ENCODE data around the gene OSBP2.

The OSBP2 gene

DNA sequence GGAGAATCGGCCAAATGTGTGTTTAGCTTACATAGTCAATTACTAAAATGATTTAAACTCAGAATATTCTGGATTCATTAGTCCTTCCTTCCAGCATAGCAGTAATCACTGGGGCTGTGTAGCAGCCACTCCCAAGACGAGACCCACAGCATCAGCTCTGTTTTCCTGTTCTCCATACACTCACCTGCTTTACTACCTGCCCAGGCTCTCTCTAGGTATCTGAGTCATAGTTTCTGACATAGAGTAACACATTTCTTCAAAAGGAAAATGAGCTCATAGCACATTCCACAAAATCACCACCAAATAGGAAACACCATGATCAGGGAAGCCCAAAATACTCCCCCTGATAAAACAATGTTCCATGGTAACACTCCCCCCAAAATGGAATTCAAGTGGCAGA lies 251.0 kb downstream of the OSBP2 start:
- Mint-ChIP-seq H3K4me1 (ENCODE audit: low read depth) (no peaks in the 10 kb centered on the region), H3K27ac (no peak overlapping the region), H3K4me3 (no peak overlapping the region), H3K9me3 (no peaks in the 10 kb centered on the region), H3K36me3 (ENCODE audit: low read depth) (peaks cover 29% of the 10 kb centered on the region), H3K27me3 (no peaks in the 10 kb centered on the region)
- intact Hi-C loops (cut with micrococcal nuclease): loop anchor here (5.0 kb wide), 1 partner anchor 202 kb away; no protein-coding TSS in a partner anchor

DNA sequence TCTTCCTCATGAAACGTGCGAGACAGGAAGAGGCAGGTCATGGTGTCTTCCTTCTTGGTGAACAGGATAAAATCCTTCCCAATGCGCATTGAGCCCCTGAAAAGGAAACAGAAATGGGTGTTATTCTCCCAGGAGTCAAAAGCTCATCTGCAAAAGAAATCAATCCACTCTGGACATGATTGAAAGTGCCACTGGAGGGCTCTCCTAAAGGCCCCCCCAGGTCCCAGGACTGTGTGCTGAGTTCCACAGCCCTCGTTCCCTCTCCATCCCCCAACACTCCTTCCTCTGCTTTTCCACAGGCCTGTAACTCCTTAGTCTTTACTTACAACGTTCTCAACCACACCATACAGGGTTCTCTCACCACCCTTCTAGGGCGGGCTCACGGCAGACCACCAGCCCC lies 251.7 kb downstream of the OSBP2 start:
- intact Hi-C loops (cut with micrococcal nuclease): loop anchor here (5.0 kb wide), 1 partner anchor 201 kb away; no protein-coding TSS in a partner anchor
- H3K36me3 Mint-ChIP-seq (ENCODE audit: low read depth): peaks cover 29% of the 10 kb centered on the region
- H3K27me3 Mint-ChIP-seq: no peaks in the 10 kb centered on the region
- no peak overlapping the region for H3K27ac Mint-ChIP-seq
- no peaks in the 10 kb centered on the region for H3K9me3 Mint-ChIP-seq
- H3K4me1 Mint-ChIP-seq (ENCODE audit: low read depth): no peaks in the 10 kb centered on the region
- no peak overlapping the region for H3K4me3 Mint-ChIP-seq

DNA sequence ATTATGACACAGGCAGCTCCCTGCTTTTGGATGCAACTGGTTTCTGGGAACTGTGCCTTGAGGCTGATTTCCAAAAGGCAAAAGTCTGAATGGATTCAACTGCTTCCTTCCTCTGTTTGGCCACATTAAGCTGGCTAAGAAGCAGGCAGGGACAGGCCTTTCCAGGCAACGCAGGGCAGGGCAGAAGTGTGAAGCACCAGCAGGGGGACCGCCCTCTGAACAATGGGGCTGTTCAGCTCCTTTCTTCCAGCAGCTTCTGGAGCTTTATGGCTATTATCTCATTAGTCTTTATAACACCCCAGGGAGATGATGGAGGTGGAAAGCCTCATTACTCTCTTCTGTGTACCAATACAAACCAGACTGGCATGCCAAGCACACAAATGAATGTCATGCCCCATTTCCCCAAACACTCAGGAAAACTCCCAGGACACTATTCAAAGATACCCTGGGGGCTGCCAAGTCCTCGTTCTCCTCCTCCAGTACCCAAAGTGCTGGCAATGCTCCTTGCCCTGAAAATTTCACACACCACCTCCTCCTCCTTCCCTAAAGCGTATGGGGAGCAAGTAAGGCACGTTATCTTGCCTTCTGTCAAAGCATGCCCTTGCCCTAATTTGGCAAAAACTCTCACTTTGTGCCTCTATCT lies 252.6 kb downstream of the OSBP2 start:
- Mint-ChIP-seq H3K27ac (no peak overlapping the region), H3K36me3 (ENCODE audit: low read depth) (peaks cover 22% of the 10 kb centered on the region), H3K4me3 (no peak overlapping the region), H3K9me3 (no peaks in the 10 kb centered on the region), H3K4me1 (ENCODE audit: low read depth) (no peaks in the 10 kb centered on the region), H3K27me3 (no peaks in the 10 kb centered on the region)
- intact Hi-C loops (cut with micrococcal nuclease): loop anchor here (5.0 kb wide), 1 partner anchor 200 kb away; no protein-coding TSS in a partner anchor

DNA sequence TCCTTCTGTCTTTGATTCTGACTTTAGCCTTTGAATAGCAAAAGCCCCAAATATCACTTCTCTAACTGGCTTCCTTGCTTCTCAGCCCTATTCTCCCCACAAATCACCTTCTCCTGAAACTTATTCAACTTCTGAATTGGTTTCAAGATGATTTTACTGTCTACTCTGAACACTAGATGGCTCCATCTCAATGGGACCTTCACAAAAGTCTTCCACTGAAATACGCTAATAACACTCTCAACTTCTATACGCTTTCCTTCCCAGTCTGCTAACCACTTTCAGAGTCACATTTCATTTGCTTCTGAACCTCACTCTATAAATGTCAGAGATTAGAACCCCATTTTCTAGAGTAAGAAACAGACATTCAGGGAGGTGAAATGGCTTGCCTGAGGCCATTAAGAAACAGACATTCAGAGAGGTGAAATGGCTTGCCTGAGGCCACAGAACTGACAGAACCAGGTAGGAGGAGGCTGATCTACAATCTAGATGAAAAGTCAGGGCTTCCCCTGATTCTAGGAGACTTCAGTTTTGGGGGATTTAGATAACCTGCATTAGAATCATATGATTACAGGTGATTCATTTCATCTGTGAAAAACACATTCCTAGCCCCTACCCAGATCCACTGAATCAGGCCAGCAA lies 253.3 kb downstream of the OSBP2 start:
- no peak overlapping the region for H3K4me3 Mint-ChIP-seq
- no peaks in the 10 kb centered on the region for H3K4me1 Mint-ChIP-seq (ENCODE audit: low read depth)
- intact Hi-C loops (cut with micrococcal nuclease): loop anchor here (1.0 to 5.0 kb wide), 2 partner anchors 136 to 199 kb away; no protein-coding TSS in a partner anchor
- no peak overlapping the region for H3K27ac Mint-ChIP-seq
- H3K36me3 Mint-ChIP-seq (ENCODE audit: low read depth): peaks cover 24% of the 10 kb centered on the region
- H3K9me3 Mint-ChIP-seq: no peaks in the 10 kb centered on the region
- H3K27me3 Mint-ChIP-seq: no peaks in the 10 kb centered on the region

DNA sequence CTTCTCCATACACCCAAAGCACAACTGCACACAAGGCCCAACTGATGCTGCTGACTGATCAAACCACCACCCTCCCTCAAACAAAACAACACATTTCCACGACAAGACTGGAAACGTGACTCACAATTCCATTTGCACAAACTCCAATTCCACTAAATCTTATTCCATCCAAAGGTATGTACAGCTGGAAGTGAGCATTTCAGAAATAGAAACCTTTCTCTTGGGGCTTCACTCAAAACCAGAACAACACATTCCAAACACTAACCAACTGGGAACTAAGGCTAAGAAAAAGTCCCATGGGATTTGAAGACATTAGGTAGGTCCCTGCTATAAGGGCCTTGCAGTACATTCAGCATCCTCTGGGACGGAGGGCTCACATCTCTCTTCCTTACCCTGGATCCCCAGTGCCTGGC lies 254.3 kb downstream of the OSBP2 start:
- Mint-ChIP-seq H3K36me3 (ENCODE audit: low read depth) (peaks cover 29% of the 10 kb centered on the region), H3K9me3 (no peaks in the 10 kb centered on the region), H3K4me1 (ENCODE audit: low read depth) (no peaks in the 10 kb centered on the region), H3K4me3 (no peak overlapping the region), H3K27ac (peak overlapping the region; percentile 26), H3K27me3 (no peaks in the 10 kb centered on the region)
- intact Hi-C loops (cut with micrococcal nuclease): loop anchor here (1.0 to 5.0 kb wide), 2 partner anchors 135 to 198 kb away; no protein-coding TSS in a partner anchor

DNA sequence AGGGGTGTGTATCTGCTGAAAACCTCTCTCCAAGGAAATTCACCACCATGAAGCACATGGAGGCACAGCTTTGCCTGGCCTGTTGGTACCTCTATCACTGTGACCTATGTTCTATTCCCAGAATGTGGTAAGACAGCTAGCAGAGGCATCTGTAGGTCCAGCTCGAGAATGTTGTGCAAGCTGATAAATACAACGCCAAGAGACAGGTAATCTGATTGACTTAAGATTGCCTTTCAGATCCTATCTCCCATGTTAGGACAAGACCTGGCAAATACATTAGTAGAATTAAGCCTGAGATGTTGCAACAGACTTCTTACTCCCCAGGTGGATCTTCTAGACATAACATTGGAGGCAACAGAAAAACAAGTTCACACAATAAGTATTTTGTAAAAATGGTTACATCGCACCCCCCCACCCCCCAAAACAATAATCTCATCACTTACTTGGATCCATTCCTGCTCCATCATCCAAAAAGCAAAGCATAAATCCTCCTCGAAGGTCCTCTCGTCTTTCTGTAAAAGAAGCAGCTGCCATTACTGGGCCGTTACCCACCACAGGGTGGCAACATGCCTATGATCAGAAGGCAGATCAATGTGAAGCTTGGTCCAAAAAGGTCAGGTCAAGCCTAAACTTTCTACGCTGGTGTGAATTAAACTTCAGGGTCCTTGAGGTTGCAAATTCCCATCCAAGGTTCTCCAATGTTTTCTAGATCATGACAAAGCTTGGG lies 255.4 kb downstream of the OSBP2 start:
- Mint-ChIP-seq H3K9me3 (no peaks in the 10 kb centered on the region), H3K4me3 (no peak overlapping the region), H3K4me1 (ENCODE audit: low read depth) (no peaks in the 10 kb centered on the region), H3K36me3 (ENCODE audit: low read depth) (peaks cover 41% of the 10 kb centered on the region), H3K27me3 (no peaks in the 10 kb centered on the region), H3K27ac (no peak overlapping the region)
- intact Hi-C loops (cut with micrococcal nuclease): loop anchor here (5.0 kb wide), 1 partner anchor 197 kb away; no protein-coding TSS in a partner anchor

DNA sequence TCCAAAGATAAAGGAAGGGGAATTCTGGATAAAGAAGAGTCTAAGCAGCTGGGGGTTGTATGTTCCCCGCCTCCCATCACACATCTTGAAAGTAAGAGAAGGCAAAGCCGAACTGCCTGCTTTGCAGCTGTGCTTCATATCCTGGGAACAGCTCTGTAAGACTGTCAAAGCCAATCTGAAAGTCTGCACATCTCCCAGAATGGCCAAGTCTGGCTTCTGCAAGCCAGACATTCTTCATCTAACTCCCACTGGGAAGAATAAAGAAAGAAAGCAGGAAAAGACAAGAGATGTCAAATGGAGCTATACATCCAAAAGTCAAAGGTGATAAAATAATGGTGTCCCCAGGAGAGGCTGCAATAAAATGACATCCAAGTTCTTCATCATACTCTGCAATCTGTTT lies 258.5 kb downstream of the OSBP2 start:
- H3K4me1 Mint-ChIP-seq (ENCODE audit: low read depth): no peaks in the 10 kb centered on the region
- H3K4me3 Mint-ChIP-seq: no peak overlapping the region
- no peak overlapping the region for H3K27ac Mint-ChIP-seq
- intact Hi-C loops (cut with micrococcal nuclease): no loop called here
- H3K27me3 Mint-ChIP-seq: no peaks in the 10 kb centered on the region
- peaks cover 58% of the 10 kb centered on the region for H3K36me3 Mint-ChIP-seq (ENCODE audit: low read depth)
- H3K9me3 Mint-ChIP-seq: no peaks in the 10 kb centered on the region

DNA sequence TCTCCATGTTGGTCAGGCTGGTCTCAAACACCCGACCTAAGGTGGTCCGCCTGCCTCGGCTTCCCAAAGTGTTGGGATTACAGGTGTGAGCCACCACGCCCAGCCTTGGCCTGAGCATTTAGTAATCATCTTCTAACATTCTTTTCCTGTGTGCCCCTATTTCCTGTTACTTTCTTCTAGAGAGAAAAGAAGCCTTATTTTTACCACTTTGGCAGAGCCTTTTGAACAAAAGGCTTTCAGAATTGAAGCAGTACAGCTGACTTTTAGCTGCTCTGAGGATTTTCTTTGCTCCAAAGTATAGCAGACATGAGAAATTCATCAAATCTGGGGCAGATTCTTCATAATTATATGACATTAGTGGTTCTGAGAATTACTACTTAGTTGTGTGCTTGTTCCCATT lies 260.5 kb downstream of the OSBP2 start:
- peaks cover 55% of the 10 kb centered on the region for H3K36me3 Mint-ChIP-seq (ENCODE audit: low read depth)
- H3K27me3 Mint-ChIP-seq: no peaks in the 10 kb centered on the region
- intact Hi-C loops (cut with micrococcal nuclease): no loop called here
- no peak overlapping the region for H3K27ac Mint-ChIP-seq
- no peaks in the 10 kb centered on the region for H3K4me1 Mint-ChIP-seq (ENCODE audit: low read depth)
- no peak overlapping the region for H3K4me3 Mint-ChIP-seq
- no peaks in the 10 kb centered on the region for H3K9me3 Mint-ChIP-seq
